Prostate gland (tissue), 2 donors: ENCODE measurements around the gene CMPK1.

Source experiments
- POLR2A ChIP-seq: fragments of 450-650 bp; IDR thresholded peaks from one replicate; pipeline ENCODE4 v1.6.1; 2016; ENCODE audit warnings: antibody characterized with exemption, mild to moderate bottlenecking
- POLR2AphosphoS5 ChIP-seq: sonication (generic); formaldehyde crosslinking; IDR thresholded peaks from one replicate; pipeline ENCODE4 v1.6.1; 2017; ENCODE audit warnings: antibody characterized with exemption
- TF ChIP-seq, protein P1 (sequence below), 4 experiments: fragments of 200-600 bp in 2 of 4; fragments of 450-650 bp in 2 of 4; sonication (generic) in 2 of 4; IDR thresholded peaks; 1 replicate in 3 of 4; 2 replicates in 1 of 4; pipeline ENCODE4 v1.5.1; 2016 to 2019; ENCODE audit warnings: antibody characterized with exemption in 4 of 4, mild to moderate bottlenecking in 2 of 4, moderate library complexity in 2 of 4

DNA sequence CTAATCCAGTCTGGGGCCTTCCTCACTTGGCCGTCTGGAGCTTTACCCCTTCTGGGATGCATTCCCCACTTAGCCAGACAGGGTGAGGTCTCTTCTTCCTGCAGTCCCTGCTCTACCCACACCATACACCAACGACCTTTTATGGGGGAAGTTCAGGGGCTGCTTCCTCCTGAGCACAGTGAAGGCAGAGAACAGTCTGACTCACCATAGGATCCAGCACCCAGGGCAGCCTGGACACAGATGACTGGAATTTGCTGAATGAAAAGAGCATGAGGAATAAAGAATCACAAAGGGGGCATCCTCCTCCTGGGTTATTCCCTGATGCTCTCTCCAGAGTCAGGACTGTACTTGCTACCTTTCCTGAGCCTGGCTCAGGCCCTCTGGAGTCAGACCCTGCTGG is 77.8 kb downstream of the CMPK1 start:
- TF ChIP-seq, protein P1, sequence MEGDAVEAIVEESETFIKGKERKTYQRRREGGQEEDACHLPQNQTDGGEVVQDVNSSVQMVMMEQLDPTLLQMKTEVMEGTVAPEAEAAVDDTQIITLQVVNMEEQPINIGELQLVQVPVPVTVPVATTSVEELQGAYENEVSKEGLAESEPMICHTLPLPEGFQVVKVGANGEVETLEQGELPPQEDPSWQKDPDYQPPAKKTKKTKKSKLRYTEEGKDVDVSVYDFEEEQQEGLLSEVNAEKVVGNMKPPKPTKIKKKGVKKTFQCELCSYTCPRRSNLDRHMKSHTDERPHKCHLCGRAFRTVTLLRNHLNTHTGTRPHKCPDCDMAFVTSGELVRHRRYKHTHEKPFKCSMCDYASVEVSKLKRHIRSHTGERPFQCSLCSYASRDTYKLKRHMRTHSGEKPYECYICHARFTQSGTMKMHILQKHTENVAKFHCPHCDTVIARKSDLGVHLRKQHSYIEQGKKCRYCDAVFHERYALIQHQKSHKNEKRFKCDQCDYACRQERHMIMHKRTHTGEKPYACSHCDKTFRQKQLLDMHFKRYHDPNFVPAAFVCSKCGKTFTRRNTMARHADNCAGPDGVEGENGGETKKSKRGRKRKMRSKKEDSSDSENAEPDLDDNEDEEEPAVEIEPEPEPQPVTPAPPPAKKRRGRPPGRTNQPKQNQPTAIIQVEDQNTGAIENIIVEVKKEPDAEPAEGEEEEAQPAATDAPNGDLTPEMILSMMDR (IDR thresholded peaks at IDR 0.05), result no peak
- TF ChIP-seq POLR2A (no peak), POLR2AphosphoS5 (no peak)
